ENCODE results near the gene ABCF3.

- TF ChIP-seq, protein P1, sequence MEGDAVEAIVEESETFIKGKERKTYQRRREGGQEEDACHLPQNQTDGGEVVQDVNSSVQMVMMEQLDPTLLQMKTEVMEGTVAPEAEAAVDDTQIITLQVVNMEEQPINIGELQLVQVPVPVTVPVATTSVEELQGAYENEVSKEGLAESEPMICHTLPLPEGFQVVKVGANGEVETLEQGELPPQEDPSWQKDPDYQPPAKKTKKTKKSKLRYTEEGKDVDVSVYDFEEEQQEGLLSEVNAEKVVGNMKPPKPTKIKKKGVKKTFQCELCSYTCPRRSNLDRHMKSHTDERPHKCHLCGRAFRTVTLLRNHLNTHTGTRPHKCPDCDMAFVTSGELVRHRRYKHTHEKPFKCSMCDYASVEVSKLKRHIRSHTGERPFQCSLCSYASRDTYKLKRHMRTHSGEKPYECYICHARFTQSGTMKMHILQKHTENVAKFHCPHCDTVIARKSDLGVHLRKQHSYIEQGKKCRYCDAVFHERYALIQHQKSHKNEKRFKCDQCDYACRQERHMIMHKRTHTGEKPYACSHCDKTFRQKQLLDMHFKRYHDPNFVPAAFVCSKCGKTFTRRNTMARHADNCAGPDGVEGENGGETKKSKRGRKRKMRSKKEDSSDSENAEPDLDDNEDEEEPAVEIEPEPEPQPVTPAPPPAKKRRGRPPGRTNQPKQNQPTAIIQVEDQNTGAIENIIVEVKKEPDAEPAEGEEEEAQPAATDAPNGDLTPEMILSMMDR (IDR thresholded peaks at IDR 0.05), result no peak
- TF ChIP-seq POLR2AphosphoS5 (IDR thresholded peaks at IDR 0.05; ENCODE audit: insufficient read depth in 1 of 2, low read depth in 1 of 2), result no peak
Observed at GRCh38 chr3:184229394-184230080, 43.5 kb downstream of the ABCF3 start, which contains the start of gene VWA5B2.

All from vagina (tissue), 2 donors.